ENCODE measurements around the gene MYO1F.

The MYO1F gene

DNA sequence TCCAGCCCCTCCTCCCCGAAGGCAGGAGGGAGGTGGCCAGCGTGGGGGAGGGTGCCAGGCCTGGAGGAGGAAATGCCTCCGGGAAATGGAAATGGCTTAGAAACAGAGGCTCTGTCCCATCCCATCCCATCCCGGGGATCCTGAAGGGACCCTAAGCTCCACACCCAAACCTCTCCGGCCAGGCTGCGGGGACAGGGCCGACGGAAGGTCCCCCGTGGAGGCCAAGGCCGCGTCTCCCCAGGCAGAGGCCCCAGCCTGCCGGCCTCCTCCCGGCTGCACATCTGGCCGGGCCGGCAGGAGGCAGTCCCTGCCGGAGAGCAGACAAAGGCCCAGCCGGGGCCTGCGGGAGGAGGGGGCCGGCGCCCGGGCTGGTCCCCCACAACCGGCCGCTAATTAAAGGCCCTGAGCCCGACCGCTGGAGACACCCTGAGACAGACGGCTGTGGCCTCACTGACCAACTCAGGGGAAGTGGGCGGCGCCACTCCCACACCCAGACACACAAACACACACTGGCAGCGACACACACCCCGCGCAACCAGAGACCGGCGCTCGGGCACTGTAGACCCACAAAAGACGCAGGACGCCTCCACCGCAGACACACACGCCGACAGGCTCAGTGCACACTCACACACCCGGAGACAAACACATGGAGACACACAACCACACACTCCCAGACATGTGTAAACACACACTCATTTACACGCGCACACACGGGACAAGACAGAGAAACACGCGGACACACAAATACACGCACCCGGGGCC, 32.2 kb upstream of the MYO1F start:
- TF ChIP-seq, protein P1, sequence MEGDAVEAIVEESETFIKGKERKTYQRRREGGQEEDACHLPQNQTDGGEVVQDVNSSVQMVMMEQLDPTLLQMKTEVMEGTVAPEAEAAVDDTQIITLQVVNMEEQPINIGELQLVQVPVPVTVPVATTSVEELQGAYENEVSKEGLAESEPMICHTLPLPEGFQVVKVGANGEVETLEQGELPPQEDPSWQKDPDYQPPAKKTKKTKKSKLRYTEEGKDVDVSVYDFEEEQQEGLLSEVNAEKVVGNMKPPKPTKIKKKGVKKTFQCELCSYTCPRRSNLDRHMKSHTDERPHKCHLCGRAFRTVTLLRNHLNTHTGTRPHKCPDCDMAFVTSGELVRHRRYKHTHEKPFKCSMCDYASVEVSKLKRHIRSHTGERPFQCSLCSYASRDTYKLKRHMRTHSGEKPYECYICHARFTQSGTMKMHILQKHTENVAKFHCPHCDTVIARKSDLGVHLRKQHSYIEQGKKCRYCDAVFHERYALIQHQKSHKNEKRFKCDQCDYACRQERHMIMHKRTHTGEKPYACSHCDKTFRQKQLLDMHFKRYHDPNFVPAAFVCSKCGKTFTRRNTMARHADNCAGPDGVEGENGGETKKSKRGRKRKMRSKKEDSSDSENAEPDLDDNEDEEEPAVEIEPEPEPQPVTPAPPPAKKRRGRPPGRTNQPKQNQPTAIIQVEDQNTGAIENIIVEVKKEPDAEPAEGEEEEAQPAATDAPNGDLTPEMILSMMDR (IDR thresholded peaks at IDR 0.05; ENCODE audit: extremely low read depth, missing control alignments) = no peak
- peak; percentile 59 for DNase-seq (ENCODE audit: low spot score)

DNA sequence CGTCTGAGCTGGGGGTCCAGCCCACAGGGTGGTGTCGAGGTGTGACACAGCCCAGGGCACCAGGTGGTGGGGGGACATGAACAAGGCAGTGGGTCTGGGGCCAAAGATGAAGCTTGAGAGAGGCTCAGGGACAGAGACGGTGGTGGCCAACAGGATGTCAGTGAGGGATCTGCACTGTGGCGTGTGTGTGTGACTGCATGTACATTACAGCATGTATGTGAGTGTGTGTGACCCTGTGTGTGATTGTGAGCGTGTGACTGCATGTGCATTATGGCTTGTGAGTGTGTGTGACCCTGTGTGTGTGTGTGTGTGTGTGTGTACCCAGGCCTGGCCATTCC, 31.7 kb upstream of the MYO1F start:
- no peak for DNase-seq (ENCODE audit: low spot score)
- TF ChIP-seq, protein P1 (IDR thresholded peaks at IDR 0.05; ENCODE audit: extremely low read depth, missing control alignments) = no peak

DNA sequence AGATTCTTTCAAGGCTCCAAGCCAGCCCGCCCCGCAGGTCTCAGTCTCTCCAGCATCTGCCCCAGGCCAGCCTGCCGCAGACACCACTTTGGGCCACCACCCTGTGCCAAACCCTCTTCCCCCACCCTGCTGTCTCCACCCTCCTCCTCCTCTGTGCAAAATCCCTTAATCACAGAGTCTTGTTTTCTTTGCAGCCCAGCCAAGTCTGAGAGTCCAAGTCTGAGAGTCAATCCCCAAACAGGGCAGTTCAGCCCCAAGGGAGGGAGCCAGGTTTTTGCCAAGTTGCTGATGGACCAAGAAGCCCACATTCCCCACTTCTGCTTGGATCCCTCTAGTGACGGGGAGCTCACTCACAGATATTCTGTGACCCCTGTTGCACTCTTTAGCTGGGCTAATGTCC, 30.1 kb upstream of the MYO1F start:
- TF ChIP-seq, protein P1 (IDR thresholded peaks at IDR 0.05; ENCODE audit: extremely low read depth, missing control alignments) = no peak
- no peak for DNase-seq (ENCODE audit: low spot score)

DNA sequence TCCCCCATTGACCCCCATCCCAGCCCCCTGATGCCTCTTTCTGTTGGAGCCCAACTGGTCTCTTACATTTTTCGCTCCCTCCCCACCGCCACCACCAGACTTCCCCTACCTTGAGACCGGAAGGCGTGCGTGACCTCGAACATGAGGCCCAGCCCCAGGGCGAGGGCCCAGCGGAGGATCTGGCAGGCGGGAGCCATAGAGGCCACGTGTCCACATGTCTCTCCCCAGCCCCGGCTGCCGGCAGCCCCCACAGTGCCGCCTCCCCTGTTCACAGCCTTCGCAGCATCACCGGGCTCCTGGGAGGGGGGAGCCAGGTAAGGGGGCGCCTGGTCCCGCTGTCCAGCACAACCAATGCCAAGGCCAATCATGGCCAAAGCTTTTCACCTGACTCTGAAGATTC, 28.3 kb upstream of the MYO1F start:
- TF ChIP-seq, protein P1 (IDR thresholded peaks at IDR 0.05; ENCODE audit: extremely low read depth, missing control alignments) = no peak
- DNase-seq (ENCODE audit: low spot score) = no peak

- TF ChIP-seq, protein P1 (IDR thresholded peaks at IDR 0.05; ENCODE audit: extremely low read depth, missing control alignments) = no peak
- no peak for DNase-seq (ENCODE audit: low spot score)
Observed at GRCh38 chr19:8601796-8602195, 24.6 kb upstream of the MYO1F start.

DNA sequence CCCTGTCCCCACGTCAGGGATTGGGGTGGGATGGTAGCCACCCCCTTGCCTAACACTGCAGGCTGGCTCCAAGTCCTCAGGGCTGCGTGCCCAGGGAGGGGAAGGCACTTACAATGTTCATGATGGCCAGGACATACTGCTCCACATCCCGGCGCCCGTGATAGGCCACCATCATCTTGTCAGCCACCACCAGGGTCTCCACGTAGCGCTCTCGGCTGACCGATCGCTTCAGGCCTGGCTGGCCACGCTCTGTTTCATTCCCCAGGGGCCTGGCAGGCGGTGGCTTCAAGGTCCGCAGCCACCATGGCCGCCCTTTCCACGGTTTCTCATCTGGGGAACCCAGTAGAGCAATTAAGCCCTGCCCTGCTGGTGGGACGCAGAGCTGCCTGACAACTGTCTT, 23.6 kb upstream of the MYO1F start:
- TF ChIP-seq, protein P1 (IDR thresholded peaks at IDR 0.05; ENCODE audit: extremely low read depth, missing control alignments) = no peak
- no peak for DNase-seq (ENCODE audit: low spot score)

DNA sequence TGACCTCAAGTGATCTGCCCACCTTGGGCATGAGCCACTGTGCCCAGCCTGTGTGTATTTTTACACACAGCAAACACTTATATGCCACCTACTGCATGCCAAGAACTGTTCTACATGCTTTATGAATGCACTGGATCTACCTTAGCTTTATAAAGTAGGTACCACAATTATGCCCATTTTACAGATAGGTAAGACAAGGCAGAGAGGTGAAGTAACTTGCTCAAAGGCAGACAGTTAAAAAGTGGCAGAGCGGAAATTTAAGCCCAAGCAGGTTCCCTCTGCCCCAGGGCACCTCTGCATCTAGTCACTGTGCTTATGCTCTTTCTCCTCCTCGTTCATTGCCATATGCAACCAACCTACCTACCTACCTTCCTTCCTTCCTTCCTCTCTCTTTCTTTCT, 22.8 kb upstream of the MYO1F start:
- DNase-seq (ENCODE audit: low spot score) = no peak
- TF ChIP-seq, protein P1 (IDR thresholded peaks at IDR 0.05; ENCODE audit: extremely low read depth, missing control alignments) = no peak

All from GM20000 (cell line).